Activated CD4-positive, alpha-beta T cell treated with anti-CD3 and anti-CD28 coated beads, Interleukin-2, amount 50 U/mL, for 1 hour (primary cell): ENCODE results near the gene APOL3.
"Not testable (repeated sequence)": the region's sequence is repeated elsewhere in the genome, so short reads cannot be mapped to it uniquely, and the experiment has no call there.

Experiments used
- DNase-seq: peaks from one replicate; pipeline ENCODE4 v3.0.0-alpha.2; 2020

The APOL3 gene

DNA sequence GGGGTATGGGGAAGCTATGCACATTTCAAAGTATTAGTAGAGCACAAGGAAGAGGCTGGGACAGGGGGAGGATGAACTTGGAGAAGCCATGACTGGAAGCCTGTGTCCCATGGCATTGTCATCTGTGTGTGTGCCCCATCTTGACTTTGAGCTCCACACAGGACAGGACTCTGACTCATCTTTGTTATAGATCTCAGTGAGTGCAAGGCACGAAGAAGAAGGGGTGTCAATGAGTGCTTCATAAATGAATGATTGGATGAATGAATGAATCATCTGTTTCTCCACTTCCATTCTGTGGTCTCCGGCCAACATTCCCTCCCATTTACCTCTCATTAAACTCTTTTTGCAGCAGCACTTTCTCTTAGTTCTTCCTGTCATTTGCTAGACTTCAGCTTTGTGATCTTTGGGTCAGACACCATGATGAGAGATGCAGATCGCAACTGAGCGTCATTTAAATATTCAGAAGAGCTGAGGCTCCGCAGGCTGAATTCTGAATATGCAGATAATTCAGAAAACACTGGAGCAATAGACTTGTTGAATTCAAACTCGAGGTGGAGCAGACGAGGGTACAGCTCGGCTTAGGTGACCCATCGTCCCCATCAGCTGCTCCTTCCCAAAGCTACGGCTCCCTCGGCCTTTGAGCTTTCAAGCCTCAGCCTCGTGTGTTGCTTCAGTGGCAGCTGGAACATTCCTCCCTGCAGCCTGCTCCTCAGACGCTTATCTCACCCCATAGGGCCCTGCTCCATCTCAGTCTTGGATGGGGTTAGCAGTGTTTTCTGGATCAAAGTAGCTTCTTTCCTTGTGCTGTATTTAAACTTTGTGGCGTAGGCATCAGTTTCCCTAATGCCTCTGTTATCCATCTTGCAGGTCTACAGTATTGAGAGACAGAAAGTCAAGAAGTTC lies 30.8 kb downstream of the APOL3 start:
- DNase-seq, result no peak

DNA sequence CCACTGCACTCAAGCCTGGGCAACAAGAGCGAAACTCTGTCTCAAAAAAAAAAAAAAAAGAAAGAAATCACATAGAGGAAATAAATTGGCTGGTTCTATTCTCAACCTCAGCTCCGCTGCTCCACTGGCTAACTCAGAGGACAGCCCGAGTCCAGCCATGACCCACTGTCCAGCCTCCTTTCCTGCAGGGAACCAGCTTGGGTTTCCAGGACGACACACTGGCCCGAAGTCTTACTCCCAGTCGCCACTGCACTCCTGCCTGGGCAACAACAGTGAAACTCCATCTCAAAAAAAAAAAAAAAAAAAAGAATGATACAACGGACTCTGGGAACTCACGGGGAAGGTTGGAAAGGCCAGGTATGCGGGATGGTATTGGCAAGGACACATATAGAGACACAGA lies 31.5 kb downstream of the APOL3 start:
- DNase-seq, result no peak

DNA sequence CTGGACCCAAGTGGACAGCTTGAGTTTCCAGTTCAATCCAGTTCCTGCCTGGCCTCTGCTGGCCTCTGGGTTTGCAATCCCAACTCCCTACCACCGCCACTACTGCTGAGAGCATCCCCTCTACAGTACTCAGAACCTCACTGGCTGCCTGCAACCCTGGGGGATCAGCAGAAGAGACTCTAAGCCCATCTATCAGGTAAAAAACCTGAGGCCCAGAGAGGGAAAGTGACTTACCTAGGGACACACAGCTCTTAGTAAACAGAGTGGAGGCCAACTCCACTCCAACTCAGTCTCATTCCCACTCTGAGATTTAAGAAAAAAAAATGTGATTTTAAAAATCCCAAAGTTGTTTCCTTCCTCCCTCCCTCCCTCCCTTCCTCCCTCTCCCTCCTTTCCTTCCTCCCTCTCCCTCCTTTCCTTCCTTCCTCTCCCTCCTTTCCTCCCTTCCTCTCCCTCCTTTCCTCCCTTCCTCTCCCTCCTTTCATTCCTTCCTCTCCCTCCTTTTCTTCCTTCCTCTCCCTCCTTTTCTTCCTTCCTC lies 34.5 kb downstream of the APOL3 start:
- no peak for DNase-seq

DNA sequence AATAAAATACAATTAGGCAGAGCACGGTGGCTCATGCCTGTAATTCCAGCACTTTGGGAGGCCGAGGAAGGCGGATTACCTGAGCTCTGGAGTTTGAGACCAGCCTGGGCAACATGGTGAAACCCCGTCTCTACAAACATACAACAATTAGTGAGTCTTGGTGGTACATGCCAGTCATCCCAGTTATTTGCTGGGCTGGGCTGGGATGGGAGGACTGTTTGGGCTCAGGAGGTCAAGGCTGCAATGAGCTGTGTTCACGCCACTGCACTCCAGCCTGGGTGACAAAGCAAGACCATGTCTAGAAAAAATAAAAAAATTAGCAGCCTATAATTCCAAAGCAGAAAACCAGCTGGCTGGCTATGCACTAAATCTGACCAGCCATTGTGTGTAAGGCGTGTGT lies 35.1 kb downstream of the APOL3 start:
- no peak for DNase-seq

DNA sequence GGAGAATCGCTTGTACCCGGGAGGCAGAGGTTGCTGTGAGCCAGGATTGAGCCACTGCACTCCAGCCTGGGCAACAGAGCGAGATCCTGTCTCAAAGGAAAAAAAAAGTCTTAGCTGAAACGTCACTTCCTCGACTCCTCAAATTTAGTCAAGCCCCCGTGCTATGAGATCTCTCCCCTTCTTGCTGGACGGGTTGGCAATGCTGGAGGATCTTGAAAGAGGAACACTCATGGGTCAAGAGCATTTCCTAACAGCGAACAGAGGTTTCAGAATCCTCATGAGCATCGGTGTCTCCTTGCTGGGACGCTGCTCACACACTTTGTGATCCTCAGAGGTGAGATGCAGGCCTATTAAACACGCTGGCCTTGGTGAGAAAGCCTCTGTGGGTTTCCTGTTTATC lies 35.9 kb downstream of the APOL3 start:
- no peak for DNase-seq

DNA sequence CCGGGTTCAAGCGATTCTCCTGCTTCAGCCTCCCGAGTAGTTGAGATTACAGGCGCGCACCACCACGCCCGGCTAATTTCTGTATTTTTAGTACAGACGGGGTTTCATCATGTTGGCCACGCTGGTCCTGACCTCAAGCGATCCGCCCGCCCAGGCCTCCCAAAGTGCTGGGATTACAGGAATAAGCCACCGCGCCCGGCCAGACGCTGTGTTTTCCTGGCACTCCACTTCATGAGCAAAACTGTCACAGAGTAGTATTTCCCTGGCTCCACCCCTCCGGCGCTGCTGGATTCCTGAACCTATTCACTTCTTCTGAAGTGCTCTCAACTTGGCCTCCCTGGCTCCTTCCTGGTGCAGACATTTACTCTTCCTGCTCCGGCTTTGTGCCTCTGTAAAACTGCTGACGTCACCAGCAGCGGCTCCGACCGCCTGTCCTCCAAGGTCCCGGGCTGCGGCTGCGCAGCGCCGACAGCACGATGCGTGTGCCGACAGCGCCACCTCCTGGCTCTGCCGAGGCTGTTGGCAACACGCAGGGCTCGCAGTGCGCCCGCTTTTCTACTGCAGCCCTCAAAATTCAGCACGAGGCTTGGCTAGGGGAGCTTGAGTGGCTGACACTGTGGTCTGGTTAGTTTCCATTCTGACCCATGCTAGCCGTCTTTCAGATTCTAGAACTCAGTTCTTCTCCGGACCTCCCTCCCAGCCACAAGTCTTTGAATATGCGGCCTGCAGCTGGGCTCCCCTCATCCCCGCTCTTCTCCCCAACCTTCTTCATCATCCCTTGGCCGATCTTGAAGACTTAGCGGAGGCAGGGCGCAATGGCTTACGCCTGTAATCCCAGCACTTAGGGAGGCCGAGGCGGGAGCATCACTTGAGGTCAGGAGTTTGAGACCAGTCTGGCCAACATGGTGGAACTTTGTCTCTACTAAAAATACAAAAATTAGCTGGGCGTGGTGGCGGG lies 36.6 kb downstream of the APOL3 start:
- DNase-seq, result peak; percentile 94

DNA sequence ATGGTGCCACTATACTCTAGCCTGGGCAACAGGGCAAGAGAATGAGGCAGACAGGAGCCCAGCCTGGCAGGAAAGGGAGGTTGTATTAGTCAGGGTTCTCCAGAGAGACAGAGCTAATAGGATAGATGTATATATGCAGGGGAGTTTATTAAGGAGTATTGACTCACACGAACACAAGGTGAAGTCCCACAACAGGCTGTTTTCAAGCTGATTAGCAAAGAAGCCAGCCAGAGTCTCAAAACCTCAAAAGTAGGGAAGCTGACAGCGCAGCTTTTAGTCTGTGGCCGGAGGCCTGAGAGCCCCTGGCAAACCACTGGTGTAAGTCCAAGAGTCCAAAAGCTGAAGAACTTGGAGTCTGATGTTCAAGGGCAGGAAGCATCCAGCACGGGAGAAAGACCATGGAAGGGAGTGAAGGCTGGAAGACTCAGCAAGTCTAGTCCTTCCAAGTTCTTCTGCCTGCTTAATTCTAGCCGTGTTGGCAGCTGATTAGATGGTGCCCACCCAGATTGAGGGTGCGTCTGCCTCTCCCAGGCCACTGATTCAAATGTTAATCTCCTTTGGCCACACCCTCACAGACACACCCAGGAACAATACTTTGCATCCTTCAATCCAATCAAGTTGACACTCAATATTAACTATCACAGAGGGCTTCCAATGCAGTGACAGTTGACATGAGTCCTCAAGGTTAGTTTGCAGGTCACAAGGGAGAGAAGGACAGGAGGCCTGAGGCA lies 39.8 kb downstream of the APOL3 start:
- DNase-seq, result not testable (repeated sequence)

DNA sequence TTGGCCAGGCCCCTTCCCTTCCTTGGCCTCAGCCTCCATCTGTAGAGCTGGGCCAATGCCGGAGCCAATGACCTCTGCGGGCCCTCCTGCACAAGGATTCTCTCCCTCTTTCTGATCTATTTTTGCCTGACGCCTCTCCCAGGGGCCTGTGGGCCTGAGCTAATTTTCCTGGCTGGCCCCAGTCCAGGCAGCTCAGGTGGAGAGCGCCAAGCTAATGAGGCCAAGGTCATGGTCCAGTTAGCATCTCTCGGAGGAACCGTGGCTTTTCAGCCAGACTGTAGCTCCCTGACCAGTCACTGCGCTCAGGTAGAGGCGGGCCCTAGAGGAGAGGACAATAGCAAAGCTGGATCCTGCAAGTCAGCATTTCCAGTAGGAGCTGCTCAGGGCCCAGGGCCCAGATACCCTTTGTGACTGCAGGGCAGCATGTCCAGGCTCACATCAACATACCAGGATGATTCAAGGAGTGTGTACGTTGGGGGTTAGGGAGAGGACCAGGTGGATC lies 43.5 kb downstream of the APOL3 start:
- no peak for DNase-seq

DNA sequence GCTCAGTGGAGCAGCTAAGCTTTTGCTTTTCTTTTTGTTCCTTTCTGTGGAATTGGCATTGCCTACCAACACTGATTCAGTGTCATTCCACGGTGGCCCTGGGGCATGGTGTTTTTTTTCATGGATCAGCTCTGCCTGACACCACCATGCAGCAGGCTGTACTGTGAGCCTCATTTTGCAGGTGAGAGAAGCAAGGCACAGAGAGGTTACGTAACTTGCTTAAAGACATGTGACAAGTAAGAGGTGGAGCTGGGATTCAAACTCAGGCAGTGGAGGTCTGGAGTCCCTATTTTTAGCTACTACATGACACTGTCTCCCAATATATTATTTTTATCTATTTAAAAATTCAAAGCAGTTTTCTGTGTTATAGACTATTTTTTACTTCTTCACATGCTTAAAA lies 44.4 kb downstream of the APOL3 start:
- DNase-seq, result no peak

DNA sequence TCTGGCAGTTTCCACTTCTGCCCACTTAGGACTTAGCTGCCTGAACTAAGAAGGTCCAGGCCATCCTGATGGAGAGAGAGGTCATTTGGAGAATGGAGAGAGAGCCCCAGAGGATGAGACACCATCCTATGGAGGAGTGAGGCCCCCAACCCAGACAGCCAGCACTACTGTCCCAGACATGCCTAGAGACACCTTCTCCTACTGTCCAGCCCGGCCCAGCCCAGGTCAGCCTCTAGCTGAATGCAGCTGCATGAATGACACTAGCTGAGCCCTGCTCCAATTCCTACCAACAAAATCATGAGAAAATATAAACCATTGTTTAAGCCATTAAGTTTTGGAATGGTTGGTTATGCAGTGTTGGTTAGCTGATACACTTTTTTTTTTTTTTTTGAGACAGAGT lies 47.4 kb downstream of the APOL3 start:
- no peak for DNase-seq

DNA sequence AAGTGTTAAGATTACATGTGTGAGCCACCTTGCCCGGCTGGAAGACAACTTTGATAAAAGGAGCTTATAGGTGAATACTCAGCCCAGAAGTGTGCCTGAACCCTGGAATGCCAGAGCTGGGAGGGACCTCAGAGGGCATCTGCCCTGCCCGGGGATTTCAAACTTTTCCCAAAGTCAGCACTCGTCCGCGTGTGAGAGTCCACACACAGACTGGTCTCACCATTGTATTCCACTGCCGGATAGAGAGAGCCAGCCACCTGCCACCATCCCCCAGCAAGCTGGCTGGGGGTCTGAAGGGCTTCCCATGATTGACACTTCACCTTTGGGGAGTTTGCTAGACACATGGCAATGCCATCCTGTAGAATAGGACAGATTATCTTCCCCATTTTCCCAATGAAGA lies 49.2 kb downstream of the APOL3 start:
- no peak for DNase-seq

DNA sequence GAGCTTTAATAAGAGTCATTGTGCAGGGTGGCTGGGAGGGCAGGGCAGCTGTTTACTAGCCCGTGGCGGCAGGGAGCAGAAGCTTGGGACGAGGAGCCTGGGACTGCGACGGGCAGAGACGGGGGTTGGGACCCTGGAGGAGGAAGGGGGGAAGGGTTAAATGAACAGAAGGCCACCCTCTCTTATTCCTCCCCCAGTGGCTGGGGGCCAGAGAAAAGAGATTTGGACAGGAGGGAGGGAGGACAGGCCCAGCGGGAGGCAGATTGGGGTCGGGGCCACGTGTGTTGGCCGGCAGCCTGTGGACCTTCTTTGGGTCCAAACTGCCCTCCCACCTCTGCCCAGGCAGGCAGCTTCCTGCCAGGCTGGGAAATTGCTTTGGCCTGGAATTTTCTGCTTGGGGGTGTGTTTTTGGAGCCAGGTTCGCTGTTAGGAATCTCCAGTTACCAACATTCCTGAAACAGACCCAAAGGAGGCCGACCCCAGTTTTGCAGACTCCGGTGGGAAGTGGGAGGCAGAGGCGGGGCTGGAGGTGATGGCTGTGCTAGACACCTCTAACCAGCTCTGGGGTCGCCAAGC lies 50.2 kb downstream of the APOL3 start:
- no peak for DNase-seq

DNA sequence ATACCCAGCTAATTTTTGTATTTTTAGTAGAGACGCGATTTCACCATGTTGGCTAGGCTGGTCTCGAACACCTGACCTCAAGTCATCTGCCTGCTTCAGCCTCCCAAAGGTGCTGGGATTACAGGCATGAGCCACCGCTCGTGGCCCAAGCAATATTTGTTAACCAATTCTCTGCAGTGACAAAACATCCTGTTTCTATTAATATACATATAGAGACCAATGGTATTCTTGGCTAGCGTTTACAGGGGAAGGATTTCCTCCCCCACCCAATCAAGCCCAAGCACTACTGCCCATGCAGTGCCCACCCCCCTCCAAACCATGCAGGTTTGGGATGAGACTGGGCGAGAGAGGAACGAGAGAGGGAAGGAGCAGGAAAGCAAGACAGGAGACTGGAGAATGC lies 53.1 kb downstream of the APOL3 start:
- no peak for DNase-seq

DNA sequence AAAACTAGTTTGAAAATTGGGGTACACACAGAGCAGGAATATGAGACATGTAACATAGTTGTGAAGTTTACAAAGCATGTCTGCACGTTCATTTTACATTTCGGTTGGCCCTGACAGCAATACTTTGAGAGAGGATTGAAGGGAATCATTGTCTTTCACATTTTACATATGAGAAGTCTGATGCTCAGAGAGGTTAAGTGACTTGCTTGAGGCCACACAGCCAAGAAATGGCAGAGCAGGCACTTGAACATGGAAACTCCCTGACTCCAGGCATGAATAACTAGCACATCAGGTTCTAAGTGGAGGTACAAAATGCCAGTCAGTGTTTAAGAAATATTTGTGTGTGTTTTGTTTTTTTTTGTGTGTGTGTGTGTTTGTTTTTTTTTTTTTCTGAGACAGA lies 53.6 kb downstream of the APOL3 start:
- DNase-seq, result no peak

DNA sequence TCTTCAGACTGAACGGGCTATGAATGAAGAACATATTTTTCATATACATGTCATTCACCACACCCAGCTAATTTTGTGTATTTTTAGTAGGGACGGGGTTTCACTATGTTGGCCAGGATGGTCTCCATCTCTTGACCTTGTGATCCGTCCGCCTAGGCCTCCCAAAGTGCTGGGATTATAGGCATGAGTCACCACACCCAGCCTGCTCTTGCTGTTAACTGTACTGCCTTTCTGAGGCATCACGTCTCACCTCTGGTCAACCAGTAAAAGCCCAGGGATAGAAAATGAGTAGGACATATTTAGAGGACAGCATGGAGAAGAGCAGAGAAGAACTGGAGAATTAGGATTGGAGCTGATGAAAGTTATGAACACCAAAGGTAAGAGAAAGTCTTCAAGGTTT lies 55.6 kb downstream of the APOL3 start:
- no peak for DNase-seq

DNA sequence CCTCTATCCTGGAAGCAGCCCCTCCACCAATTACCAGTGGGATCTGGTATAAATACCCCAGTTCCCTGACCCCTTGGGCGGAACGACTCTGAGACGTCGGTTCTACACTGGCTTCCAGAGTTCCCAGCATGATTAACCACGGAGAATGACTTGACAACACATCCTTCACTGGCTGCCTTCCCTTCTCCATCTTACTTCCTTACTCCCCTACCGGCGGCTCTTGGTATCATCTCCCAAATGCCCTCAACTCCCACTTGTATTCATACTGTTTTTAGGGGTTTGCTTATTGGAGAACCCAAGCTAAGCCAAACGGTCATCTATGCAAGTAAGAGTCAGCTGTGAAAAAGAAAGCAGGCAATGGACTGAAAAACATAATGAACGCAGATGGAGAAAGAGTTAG lies 56.1 kb downstream of the APOL3 start:
- DNase-seq, result no peak

DNA sequence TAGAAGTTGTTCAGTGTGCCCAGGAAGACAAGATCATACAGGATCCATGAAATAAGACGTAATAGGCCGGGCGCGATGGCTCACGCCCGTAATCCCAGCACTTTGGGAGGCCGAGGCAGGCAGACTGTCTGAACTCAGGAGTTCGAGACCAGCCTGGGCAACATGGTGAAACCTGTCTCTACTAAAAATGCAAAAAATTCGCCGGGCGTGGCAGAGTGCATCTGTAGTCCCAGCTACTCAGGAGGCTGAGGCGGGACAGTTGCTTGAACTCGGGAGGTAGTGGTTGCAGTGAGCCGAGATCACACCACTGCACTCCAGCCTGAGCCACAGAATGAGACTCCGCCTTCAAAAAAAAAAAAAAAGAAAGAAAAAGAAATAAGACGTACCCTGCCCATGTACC lies 56.7 kb downstream of the APOL3 start:
- DNase-seq, result no peak

DNA sequence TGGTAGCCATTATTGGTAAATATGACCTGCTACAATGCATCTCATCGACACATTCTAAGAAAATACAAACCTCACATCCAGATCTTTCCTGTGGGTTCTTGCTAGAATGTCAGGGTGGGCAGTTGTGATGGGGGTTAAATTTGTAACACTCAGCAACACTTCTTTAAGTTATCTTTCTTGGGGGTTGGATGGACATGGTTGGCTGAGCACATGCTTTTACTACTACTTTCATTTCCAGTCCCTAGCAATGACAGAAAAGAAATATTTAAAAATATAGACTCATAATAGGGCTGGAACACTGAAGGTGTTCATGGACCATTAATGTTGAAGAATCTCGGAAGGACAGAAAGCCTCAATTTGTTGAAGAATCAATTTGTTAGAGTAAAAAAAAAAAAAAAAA lies 57.6 kb downstream of the APOL3 start:
- DNase-seq, result no peak

DNA sequence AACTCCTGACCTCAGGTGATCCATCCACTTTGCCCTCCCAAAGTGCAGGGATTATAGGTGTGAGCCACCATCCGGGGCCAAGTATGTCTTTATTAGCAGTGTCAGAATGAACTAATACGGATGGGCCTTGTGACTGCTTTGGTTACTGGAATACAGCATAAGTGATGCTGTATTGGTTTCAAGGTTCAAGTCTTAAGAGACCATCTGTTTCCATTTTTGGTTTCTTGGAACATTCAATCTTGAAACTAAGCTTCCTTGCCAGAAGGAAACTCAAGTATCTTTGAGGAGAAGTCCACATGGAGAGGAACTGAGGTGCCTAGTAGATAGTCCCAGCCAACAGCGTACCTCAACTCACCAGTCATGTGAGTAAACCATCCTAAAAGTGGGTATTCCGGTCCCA lies 58.8 kb downstream of the APOL3 start:
- DNase-seq, result no peak

DNA sequence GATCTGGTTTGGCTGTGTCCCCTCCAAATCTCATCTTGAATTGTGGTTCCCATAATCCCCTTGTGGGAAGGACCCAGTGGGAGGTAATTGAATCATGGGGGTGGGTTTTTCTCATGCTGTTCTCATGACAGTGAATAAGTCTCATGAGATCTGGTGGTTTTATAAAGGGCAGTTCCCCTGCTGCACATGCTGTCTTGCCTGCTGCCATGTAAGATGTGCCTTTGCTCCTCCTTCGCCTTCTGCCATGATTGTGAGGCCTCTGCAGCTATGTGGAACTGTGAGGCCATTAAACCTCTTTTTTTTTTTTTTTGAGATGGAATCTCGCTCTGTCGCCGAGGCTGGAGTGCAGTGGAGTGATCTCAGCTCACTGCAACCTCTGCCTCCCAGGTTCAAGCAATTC lies 59.6 kb downstream of the APOL3 start:
- DNase-seq, result not testable (repeated sequence)

DNA sequence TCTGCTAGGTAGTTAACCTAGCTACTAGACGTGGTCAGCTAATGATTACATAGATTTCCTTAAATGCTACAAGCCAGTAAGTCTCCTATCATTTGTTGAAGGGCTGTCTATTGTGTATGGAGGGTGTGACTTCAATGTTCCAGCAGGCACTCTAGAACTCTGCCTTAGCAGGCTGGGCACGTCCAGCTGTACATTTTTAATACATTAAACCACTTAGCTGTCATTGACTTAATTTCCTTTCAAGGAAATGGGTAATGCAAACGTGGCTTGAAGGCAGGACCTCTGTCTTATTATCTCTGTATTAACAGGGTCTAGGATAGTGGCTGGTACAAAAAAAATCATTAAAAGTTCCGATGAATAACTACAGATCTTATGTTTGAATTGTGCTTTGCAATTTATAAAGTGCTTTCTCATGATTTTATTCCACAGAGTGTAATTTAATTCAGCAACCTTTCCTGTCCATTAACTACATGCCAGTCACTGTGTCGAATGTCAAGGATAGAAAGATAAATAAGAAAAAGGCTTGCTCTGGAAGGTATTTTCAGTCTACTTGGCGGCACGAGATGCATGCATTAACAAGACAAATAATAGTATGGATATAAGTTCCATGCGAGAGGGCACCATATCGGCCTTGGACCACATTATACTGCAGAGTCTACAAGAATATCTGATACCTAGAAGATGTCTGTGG lies 60.3 kb downstream of the APOL3 start:
- no peak for DNase-seq

DNA sequence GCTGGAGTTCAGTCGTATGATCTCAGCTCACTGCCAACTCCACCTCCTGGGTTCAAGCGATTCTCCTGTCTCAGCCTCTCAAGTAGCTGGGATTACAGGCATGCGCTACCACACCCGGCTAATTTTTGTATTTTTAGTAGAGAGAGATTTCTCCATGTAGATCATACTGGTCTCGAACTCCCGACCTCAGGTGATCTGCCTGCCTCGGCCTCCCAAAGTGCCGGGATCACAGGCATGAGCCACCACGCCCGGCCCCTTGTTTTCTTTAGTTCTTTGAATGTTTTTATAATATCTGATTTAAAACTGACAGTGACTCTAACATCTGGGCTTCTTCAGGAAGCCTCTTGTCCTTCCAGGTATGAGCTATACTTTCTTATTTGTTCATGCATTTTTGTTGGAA lies 61.0 kb downstream of the APOL3 start:
- not testable (repeated sequence) for DNase-seq
